Body of pancreas (tissue), 4 donors: ENCODE results near the gene IL1A.

Source experiments
- CTCF ChIP-seq, 7 experiments: fragments of 450-650 bp in 4 of 7; fragments of 200-600 bp in 3 of 7; sonication (generic) in 3 of 7; IDR thresholded peaks; one replicate each; pipeline ENCODE4 v1.5.1; 2016 to 2019; ENCODE audit warnings: antibody characterized with exemption in 7 of 7
- POLR2A ChIP-seq, 3 donors: fragments of 450-650 bp; IDR thresholded peaks; one replicate each; pipeline ENCODE4 v1.6.1; 2016; ENCODE audit warnings: antibody characterized with exemption in 3 of 3, mild to moderate bottlenecking in 2 of 3

GRCh38 chr2:112752667-112753066 is 31.6 kb downstream of the IL1A start:
- TF ChIP-seq POLR2A (IDR thresholded peaks at IDR 0.05) (no peak), CTCF (IDR thresholded peaks at IDR 0.05) (no peak)
